SU-DHL-6 (cell line): ENCODE measurements around the gene KDELR3.

Source experiments
- CTCF ChIP-seq: fragments of 200-600 bp; sonication (generic); IDR thresholded peaks from one replicate; pipeline ENCODE4 v1.5.1; 2017; ENCODE audit warnings: antibody characterized with exemption, mild to moderate bottlenecking, low read length, moderate library complexity; ENCODE audit not compliant: insufficient read depth, poor library complexity, severe bottlenecking
- EZH2phosphoT487 ChIP-seq: fragments of 200-600 bp; sonication (generic), shearing (Covaris generic); conservative IDR thresholded peaks from 2 replicates; pipeline ENCODE4 v1.6.1; 2018; ENCODE audit warnings: mild to moderate bottlenecking, antibody characterized with exemption, low read length, moderate library complexity, mixed read lengths

- TF ChIP-seq CTCF (no peak), EZH2phosphoT487 (no peak)
Observed at GRCh38 chr22:38431266-38432010, 36.5 kb upstream of the KDELR3 start.
